SW480 (cell line): ENCODE results near the gene RERE.
"Not testable (repeated sequence)": the region's sequence is repeated elsewhere in the genome, so short reads cannot be mapped to it uniquely, and the experiment has no call there.

ENCODE experiments used
- DNase-seq: peaks from one replicate; pipeline ENCODE4 v3.0.0-alpha.2; 2016; ENCODE audit warnings: low spot score

The RERE gene

GRCh38 chr1:8402109-8402710, 415.2 kb downstream of the RERE start:
- no peak for DNase-seq

DNA sequence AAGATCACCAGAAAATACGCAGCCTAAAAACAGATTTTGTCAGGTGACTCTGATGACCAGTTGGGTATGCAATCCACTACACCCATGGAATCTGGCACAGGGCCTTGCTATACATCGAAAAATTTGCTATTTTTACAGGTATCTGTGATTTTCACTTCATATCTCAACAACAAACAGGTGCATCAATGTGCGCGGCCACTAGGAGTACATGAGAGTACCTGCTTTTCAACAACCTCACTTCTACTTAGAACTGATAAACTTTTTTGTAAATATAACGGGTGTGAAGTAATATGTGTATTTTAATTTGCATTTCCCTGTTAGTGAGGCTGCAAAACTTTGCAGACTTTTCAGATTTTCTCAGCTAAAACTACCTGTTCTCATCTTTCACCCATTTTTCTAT, 418.8 kb downstream of the RERE start:
- DNase-seq = no peak

DNA sequence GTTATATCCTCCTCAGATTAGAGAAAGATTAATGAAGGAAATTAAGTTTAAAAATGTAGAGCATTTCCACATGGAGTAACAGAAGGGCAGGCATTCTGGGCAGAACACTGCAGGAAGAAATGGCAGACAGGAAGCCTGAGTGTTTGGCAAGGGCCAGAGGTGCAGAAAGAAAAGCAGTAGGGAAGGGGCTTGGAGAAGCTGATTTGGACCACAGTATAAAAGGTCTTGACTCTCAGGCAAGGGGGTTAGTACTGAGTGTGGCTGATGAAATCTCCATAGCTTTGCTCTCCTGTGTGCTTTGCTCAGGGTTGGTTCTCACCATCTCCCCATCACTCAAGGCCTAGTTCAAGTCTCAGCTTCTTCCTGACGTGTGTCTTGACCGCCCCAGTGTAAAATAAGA, 419.4 kb downstream of the RERE start:
- no peak for DNase-seq

DNA sequence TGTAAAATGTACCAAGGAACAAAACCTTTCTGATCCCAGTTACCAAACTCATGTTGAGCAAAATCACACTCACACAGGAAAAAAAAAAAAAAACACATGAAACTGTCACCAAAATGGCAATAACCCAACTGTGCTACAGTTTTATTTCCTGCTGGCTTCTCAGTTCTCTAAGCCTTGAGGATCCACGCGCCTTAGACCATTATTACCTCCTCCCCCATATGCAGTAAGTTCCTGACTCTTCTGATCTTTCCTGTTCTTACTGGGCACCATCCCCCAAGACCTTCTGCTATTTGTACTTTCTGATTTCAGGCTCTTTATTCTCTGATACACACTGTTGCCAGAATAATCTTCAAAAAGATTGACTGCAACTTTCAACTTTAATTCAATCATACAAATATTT, 419.9 kb downstream of the RERE start:
- DNase-seq = no peak

DNA sequence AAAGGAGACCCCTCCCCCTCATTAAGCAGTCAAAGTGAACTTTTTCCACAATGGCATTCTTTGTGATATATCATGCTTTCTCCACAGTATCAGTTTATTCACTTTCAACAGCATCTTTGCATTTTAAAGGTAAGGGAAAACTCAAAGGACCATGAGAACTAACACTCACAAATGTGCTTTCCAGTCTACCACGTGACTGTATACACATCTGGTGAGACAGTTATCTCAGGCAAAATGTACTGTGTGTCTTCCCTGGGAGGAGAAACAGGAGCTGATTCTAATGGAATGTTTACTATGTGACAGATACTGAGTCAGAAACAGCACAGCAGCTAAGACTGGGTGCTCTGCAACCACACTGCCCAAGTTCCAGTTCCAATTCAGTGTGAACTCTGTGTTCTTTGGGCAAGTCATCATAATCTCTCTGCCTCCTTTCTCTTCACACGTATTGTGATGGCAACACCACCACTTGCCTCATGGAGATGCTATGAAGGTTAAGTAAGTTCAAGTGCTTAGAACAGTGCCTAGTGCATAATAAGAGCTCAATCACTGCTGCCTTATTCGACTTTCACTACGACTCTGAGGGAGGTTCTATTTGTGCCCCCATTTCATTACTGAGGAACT, 420.5 kb downstream of the RERE start:
- DNase-seq = no peak

GRCh38 chr1:8396083-8396785, 421.2 kb downstream of the RERE start:
- DNase-seq = no peak

- DNase-seq = no peak
These were observed 422.0 kb downstream of the RERE start for GRCh38 chr1:8395433-8395866.

- no peak for DNase-seq
These were observed 422.8 kb downstream of the RERE start for GRCh38 chr1:8394456-8395321.

GRCh38 chr1:8392522-8392921, 424.9 kb downstream of the RERE start:
- DNase-seq = no peak

- DNase-seq = no peak
These were observed 426.7 kb downstream of the RERE start for GRCh38 chr1:8390707-8391106.

GRCh38 chr1:8389958-8390535, 427.4 kb downstream of the RERE start:
- DNase-seq = no peak

DNA sequence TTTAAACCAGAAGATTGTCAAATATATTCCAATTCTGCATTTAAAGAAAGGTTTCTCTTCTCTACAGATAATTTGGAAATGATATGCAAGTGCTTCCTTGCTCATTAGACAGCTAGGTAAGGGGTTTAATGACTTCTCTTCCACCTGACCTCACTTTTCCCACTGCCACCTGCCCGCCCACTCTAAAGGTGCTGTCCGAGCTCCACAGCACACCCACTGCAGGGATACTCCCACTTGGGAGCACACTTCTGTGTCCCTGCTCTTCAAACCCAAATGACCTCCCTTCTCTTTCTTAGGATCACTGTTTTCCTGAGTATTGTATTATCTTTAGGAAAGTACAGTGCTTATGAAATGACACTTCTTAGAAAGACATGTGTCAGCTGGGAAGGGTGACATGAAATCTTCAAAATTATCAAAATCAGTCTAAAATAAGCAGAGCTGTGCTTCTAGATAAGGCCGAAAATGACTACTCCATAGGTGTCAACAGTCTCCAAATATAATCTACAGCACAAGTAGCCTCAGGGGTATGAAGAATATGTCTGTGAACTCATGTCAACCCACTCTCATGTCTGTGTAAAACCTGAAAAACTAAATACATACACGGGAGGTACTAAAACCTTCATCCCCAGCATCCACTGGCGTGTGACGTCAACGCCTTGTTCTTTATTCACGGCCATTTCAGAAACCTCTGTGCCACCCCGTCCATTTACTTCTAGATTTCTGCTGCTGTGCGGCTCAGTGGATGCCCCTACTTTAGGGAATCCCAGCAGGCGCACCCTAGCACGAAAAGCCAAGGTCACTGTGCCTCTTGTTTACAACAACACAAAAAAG, 428.5 kb downstream of the RERE start:
- DNase-seq = no peak

- no peak for DNase-seq
These were observed 431.2 kb downstream of the RERE start for GRCh38 chr1:8386247-8386646.

- DNase-seq = no peak
These were observed 432.9 kb downstream of the RERE start for GRCh38 chr1:8384577-8384976.

DNA sequence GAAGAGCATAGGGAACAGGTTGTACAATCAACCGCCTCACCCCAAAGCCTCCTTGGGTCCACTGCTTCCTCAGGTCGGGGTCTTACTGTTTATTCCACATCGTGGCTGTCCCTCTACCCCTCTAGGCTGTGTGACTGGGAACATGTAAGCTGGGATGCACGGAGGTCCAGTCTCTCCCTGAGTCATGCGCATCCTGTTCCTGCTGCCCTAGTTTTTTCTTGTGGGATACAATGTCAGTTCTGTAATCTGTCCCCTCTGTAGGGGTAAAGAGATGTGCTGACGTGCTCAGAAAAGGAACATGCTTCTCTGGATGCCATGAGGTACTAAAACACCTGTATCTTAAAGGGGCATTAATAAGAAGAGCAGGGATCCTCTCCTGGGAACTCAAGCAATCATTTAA, 433.4 kb downstream of the RERE start:
- no peak for DNase-seq

DNA sequence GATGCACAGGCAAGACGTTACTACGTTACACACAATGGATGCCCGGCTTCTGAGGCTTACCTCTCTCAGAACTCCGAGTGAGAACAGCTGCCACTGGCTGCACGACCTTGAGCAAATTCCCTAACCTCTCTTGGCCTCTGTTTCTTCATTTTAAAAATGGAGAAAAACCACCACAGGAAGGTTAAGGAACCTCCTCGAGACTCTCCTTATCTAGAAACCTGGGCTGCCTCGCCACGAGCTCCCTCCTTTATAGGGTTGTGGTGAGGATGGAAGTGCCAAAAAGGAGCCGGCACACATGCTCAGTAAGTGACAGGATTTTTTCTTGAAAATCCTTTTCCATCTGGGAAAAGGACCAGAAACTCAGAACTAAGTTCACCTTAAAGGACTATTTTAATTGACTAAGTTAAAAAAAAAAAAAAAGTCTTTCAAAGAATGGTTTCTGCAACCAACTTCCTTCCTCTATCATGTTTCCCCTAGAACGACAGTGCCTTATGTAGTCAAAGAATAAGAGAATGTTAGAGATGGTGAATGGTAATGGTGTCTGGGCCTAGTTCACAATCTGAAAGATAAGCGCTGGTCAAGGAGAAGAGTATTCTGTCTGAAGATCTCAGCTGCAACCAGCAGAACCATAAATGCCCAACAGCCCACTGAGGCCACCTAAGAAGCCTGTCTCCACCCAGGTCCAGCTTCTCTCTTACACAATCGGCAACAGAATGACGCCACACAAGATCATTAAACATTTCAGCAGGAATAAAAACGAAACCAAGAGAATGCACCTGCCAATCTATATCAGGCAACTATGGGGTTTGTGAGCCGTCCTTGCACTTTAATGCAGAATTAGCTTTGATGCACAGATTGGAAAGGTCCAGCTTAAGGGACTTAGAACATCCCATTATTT, 434.6 kb downstream of the RERE start:
- no peak for DNase-seq

- no peak for DNase-seq
These were observed 435.4 kb downstream of the RERE start for GRCh38 chr1:8382051-8382505.

GRCh38 chr1:8381618-8382017, 435.8 kb downstream of the RERE start:
- DNase-seq = no peak

DNA sequence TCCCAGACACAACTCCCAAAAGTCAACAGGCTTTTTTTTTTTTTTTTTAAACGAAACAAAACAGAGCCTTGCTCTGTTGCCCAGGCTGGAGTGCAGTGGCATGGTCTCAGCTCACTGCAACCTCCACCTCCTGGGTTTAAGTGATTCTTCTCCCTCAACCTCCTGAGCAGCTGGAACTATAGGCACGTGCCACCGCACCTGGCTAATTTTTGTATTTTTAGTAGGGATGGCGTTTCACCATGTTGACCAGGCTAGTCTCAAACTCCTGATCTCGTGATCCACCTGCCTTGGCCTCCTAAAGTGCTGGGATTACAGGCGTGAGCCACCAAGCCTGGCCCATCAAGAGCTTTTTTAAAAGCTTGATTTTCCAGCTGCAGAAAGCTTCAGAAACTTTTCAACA, 437.1 kb downstream of the RERE start:
- not testable (repeated sequence) for DNase-seq

GRCh38 chr1:8379513-8380186, 437.8 kb downstream of the RERE start:
- no peak for DNase-seq
